GM12873 (cell line): ENCODE measurements around the gene DSE.

Source experiments
- CTCF ChIP-seq: IDR thresholded peaks from 2 replicates; pipeline ENCODE4 v1.5.1; 2012; ENCODE audit warnings: low read depth, mild to moderate bottlenecking, moderate library complexity, low read length, control low read depth; ENCODE audit not compliant: insufficient read depth; ENCODE audit errors: missing control alignments

The DSE gene

GRCh38 chr6:116444092-116444491 lies 73.3 kb downstream of the DSE start:
- peak; percentile 64 for TF ChIP-seq CTCF

GRCh38 chr6:116444575-116444974 lies 73.8 kb downstream of the DSE start:
- no peak for TF ChIP-seq CTCF

GRCh38 chr6:116445102-116445501 lies 74.4 kb downstream of the DSE start:
- no peak for TF ChIP-seq CTCF

GRCh38 chr6:116446399-116446798 lies 75.7 kb downstream of the DSE start:
- no peak for TF ChIP-seq CTCF

GRCh38 chr6:116447052-116447451 lies 76.3 kb downstream of the DSE start:
- TF ChIP-seq CTCF, result no peak

GRCh38 chr6:116447496-116448011 lies 76.8 kb downstream of the DSE start:
- TF ChIP-seq CTCF, result no peak

- no peak for TF ChIP-seq CTCF
These were observed 78.8 kb downstream of the DSE start for GRCh38 chr6:116449565-116449964.
